ENCODE results near the gene C18orf63. TPM values are rescaled to one million over a fixed set of nuclear protein-coding genes. Genes with fewer than 3 reads are reported as not detected.

Gene C18orf63
- total and polyA plus RNA-seq, 2 of the 4 experiments (the other 2 are of a cell fraction) = not detected

GRCh38 chr18:74370115-74370514 is 54.5 kb downstream of the C18orf63 start:
- H3K27ac ChIP-seq (ENCODE audit: insufficient read depth, low read length) = no peak overlapping the region

More at GRCh38 chr18:74370115-74370514, 54.5 kb downstream of the C18orf63 start:
- H3K4ac ChIP-seq (ENCODE audit: low read depth, low read length) = no peak overlapping the region
- no peaks in the 10 kb centered on the region for H3K4me1 ChIP-seq (ENCODE audit: control insufficient read depth, insufficient read depth, low read length)
- peaks cover 27% of the 10 kb centered on the region for H3K27me3 ChIP-seq (ENCODE audit: control insufficient read depth, insufficient read depth, low read length)
- no peak overlapping the region for H2BK120ac ChIP-seq (ENCODE audit: low read depth, low read length)
- no peaks in the 10 kb centered on the region for H3K9me3 ChIP-seq (ENCODE audit: control insufficient read depth, insufficient read depth, low read length)
- H3K4me3 ChIP-seq (ENCODE audit: insufficient read depth, low read depth, low read length) = no peak overlapping the region
- intact Hi-C loops (cut with micrococcal nuclease) (no loop called here), dilution Hi-C loops (cut with HindIII; ENCODE audit: low sequenced_read_pairs, unreplicated experiment) (no loop called here), in situ Hi-C loops (cut with MboI; ENCODE audit: low sequenced_read_pairs) (no loop called here)
- H3K79me1 ChIP-seq (ENCODE audit: low read depth in 1 of 2, low read length in 2 of 2) = no peaks in the 10 kb centered on the region
- POLR2A ChIA-PET (ENCODE audit: unreplicated experiment) = no interaction called here
- no peak overlapping the region for H2BK5ac ChIP-seq (ENCODE audit: low read depth, low read length, poor library complexity, severe bottlenecking)
- BruUV-seq (replicated peaks) = no TSS peak
- no peaks in the 10 kb centered on the region for H3K36me3 ChIP-seq (ENCODE audit: control insufficient read depth, insufficient read depth, low read length)
- no CpG with 5 or more reads among the region's 2 CpGs for WGBS, 2 experiments (ENCODE audit: extremely low coverage in 2 of 2, insufficient read length in 1 of 2)
- no peak overlapping the region for H2AK9ac ChIP-seq (replicated peaks; ENCODE audit: low read depth, low read length, poor library complexity)
- no peak overlapping the region for H3K4me2 ChIP-seq (ENCODE audit: low read depth, low read length)
- DNase-seq (no peak), ATAC-seq (ENCODE audit: low read depth) (no peak)
- CTCF ChIA-PET = no interaction called here
- H3K18ac ChIP-seq (ENCODE audit: low read depth, low read length) = no peak overlapping the region
- no peak for TF ChIP-seq RFX5 (IDR thresholded peaks at IDR 0.05; ENCODE audit: low read depth, low read length)
- TF ChIP-seq CEBPB (IDR thresholded peaks at IDR 0.05; ENCODE audit: low read depth, low read length) = no peak
- no peak overlapping the region for H2BK20ac ChIP-seq (ENCODE audit: low read depth, low read length)
- H4K5ac ChIP-seq (ENCODE audit: low read depth, low read length) = no peak overlapping the region
- H2BK15ac ChIP-seq (ENCODE audit: low read depth, low read length) = no peak overlapping the region
- no peak overlapping the region for H3K9ac ChIP-seq (ENCODE audit: low read depth, low read length)
- H4K20me1 ChIP-seq (ENCODE audit: insufficient read depth, low read length) = no peaks in the 10 kb centered on the region
- no peak overlapping the region for H3K14ac ChIP-seq (replicated peaks; ENCODE audit: low read depth, low read length)
- H2AFZ ChIP-seq (replicated peaks; ENCODE audit: low read length, poor library complexity) = no peak overlapping the region
- no peak overlapping the region for H4K8ac ChIP-seq (ENCODE audit: low read depth in 2 of 2, low read length in 2 of 2)
- no peak overlapping the region for H3K56ac ChIP-seq (ENCODE audit: extremely low read depth, insufficient read depth, low read length)
- H4K91ac ChIP-seq (ENCODE audit: insufficient read depth, low read depth, low read length) = no peak overlapping the region
- H3K23ac ChIP-seq (ENCODE audit: low read depth, low read length) = no peak overlapping the region
- H3K9me1 ChIP-seq (ENCODE audit: insufficient read depth, low read length) = no peaks in the 10 kb centered on the region
- no peak overlapping the region for H2AK5ac ChIP-seq (ENCODE audit: low read depth, low read length)

Data from IMR-90 (cell line).